ENCODE results near the gene SNRNP40. TPM values are rescaled to one million over a fixed set of nuclear protein-coding genes. Genes with fewer than 3 reads are reported as not detected.

SNRNP40 gene
- polyA plus RNA-seq, 1 experiment, result 53.1 TPM

GRCh38 chr1:31215065-31215570 lies 81.5 kb downstream of the SNRNP40 start:
- H3K27ac ChIP-seq (ENCODE audit: low read depth, low read length), result no peak overlapping the region
- no peak overlapping the region for H3K4me3 ChIP-seq (ENCODE audit: low read depth, low read length)
- DNase-seq (ENCODE audit: low read depth, low spot score), result no peak
- ChIA-PET CTCF (no interaction called here), POLR2A (no interaction called here)
- no peak for TF ChIP-seq CTCF (IDR thresholded peaks at IDR 0.05; ENCODE audit: low read depth, low read length)
- H3K27me3 ChIP-seq (ENCODE audit: control insufficient read depth, insufficient read depth, low read length), result peaks cover 9% of the 10 kb centered on the region
- peaks cover 5% of the 10 kb centered on the region; the same call in 1 of the 2 replicates for H3K9me3 ChIP-seq (ENCODE audit: control insufficient read depth, insufficient read depth, low read length)

- TF ChIP-seq CTCF (IDR thresholded peaks at IDR 0.05; ENCODE audit: low read depth, low read length), result no peak
- POLR2A ChIA-PET, result no interaction called here
- CTCF ChIA-PET, result interaction anchor here (0.9 kb wide), 1 partner anchor 22 kb away, joined by 3 read pairs; no protein-coding TSS in a partner anchor
These were observed 82.1 kb downstream of the SNRNP40 start for GRCh38 chr1:31214316-31215064.

More at GRCh38 chr1:31214316-31215064, 82.1 kb downstream of the SNRNP40 start:
- no peak for DNase-seq (ENCODE audit: low read depth, low spot score)
- Histone ChIP-seq H3K27me3 (ENCODE audit: control insufficient read depth, insufficient read depth, low read length) (peaks cover 9% of the 10 kb centered on the region), H3K9me3 (ENCODE audit: control insufficient read depth, insufficient read depth, low read length) (peaks cover 5% of the 10 kb centered on the region; the same call in 1 of the 2 replicates), H3K27ac (ENCODE audit: low read depth, low read length) (no peak overlapping the region), H3K4me3 (ENCODE audit: low read depth, low read length) (no peak overlapping the region)

Other genes starting within 250 kb of the SNRNP40 start
- 71.3 and 73.0 TPM in 2 replicates for gene PUM1, start 231.1 kb downstream of the SNRNP40 start, polyA plus RNA-seq (2011; rRNA removed)
- gene NKAIN1, start 56.9 kb downstream of the SNRNP40 start, polyA plus RNA-seq (2011; rRNA removed), result 0.05 and 0.09 TPM in 2 replicates
- 57.1 and 72.9 TPM in 2 replicates for gene ZCCHC17, start 244 bp upstream of the SNRNP40 start, polyA plus RNA-seq (2011; rRNA removed)
- 14.5 and 19.8 TPM in 2 replicates for gene FABP3, start 76.3 kb upstream of the SNRNP40 start, polyA plus RNA-seq (2011; rRNA removed)
- gene SERINC2, start 116.4 kb upstream of the SNRNP40 start, polyA plus RNA-seq (2011; rRNA removed), result 46.0 and 61.3 TPM in 2 replicates

Data from AG04450 (cell line).